Stimulated activated naive B cell treated with anti-CD40 and anti-IgM and Interleukin-4, amounts not matched to agents 10 μg/mL and 1 μg/mL and 100 μg/mL, for 72 hours (primary cell): ENCODE data around the gene SORCS2.

Experiments used
- ATAC-seq, 2 donors: fragments of 150-1000 bp; cut with Tn5 transposase; replicated peaks; 2 replicates each; pipeline ENCODE4 v1.10.0; 2021; ENCODE audit warnings: moderate library complexity in 1 of 2
- DNase-seq: peaks from one replicate; pipeline ENCODE4 v3.0.0; 2021
- H3K27ac Mint-ChIP-seq: one replicate; pipeline ENCODE4 v1.8.0; 2022; ENCODE audit warnings: mild to moderate bottlenecking, mixed read lengths
- H3K27me3 Mint-ChIP-seq, 2 donors: one replicate each; pipeline ENCODE4 v1.8.0; 2022; ENCODE audit warnings: mixed read lengths in 2 of 2
- H3K36me3 Mint-ChIP-seq, 2 donors: one replicate each; pipeline ENCODE4 v1.8.0; 2022; ENCODE audit warnings: mixed read lengths in 2 of 2, mild to moderate bottlenecking in 1 of 2
- H3K4me1 Mint-ChIP-seq, 2 donors: one replicate each; pipeline ENCODE4 v1.8.0; 2022; ENCODE audit warnings: mixed read lengths in 2 of 2, mild to moderate bottlenecking in 1 of 2
- H3K4me3 Mint-ChIP-seq, 2 donors: one replicate each; pipeline ENCODE4 v1.8.0; 2022; ENCODE audit warnings: mild to moderate bottlenecking in 2 of 2, mixed read lengths in 2 of 2, moderate library complexity in 1 of 2
- H3K9me3 Mint-ChIP-seq, 2 donors: one replicate each; pipeline ENCODE4 v1.8.0; 2022; ENCODE audit warnings: mixed read lengths in 2 of 2, mild to moderate bottlenecking in 1 of 2

SORCS2 gene

GRCh38 chr4:7757501-7758471 lies 565.4 kb downstream of the SORCS2 start:
- Mint-ChIP-seq H3K27me3 (peaks cover 13 to 15% of the 10 kb centered on the region in 2 donors), H3K4me1 (peaks cover 0 to 2% of the 10 kb centered on the region in 2 donors), H3K27ac (no peak overlapping the region), H3K9me3 (no peaks in the 10 kb centered on the region), H3K4me3 (no peak overlapping the region), H3K36me3 (no peaks in the 10 kb centered on the region)
- no peak for DNase-seq
- no peak for ATAC-seq

- Mint-ChIP-seq H3K27ac (no peak overlapping the region), H3K4me3 (no peak overlapping the region)
These were observed 566.1 kb downstream of the SORCS2 start for GRCh38 chr4:7758476-7758875.

GRCh38 chr4:7759216-7759615 lies 566.9 kb downstream of the SORCS2 start:
- peaks cover 0 to 2% of the 10 kb centered on the region in 2 donors for H3K4me1 Mint-ChIP-seq
- no peak overlapping the region for H3K4me3 Mint-ChIP-seq
- DNase-seq (no peak), ATAC-seq (no peak)
- no peaks in the 10 kb centered on the region for H3K9me3 Mint-ChIP-seq
- peaks cover 12 to 15% of the 10 kb centered on the region in 2 donors for H3K27me3 Mint-ChIP-seq
- H3K27ac Mint-ChIP-seq, result no peak overlapping the region
- no peaks in the 10 kb centered on the region for H3K36me3 Mint-ChIP-seq

More at GRCh38 chr4:7758476-7758875, 566.1 kb downstream of the SORCS2 start:
- Mint-ChIP-seq H3K27me3 (peaks cover 13 to 15% of the 10 kb centered on the region in 2 donors), H3K4me1 (peaks cover 0 to 2% of the 10 kb centered on the region in 2 donors), H3K9me3 (no peaks in the 10 kb centered on the region), H3K36me3 (no peaks in the 10 kb centered on the region)
- ATAC-seq (no peak), DNase-seq (no peak)

GRCh38 chr4:7759635-7760034 lies 567.3 kb downstream of the SORCS2 start:
- H3K4me1 Mint-ChIP-seq, result peaks cover 0 to 2% of the 10 kb centered on the region in 2 donors
- H3K27ac Mint-ChIP-seq, result no peak overlapping the region
- peaks cover 8 to 12% of the 10 kb centered on the region in 2 donors for H3K27me3 Mint-ChIP-seq
- ATAC-seq, result no peak
- H3K36me3 Mint-ChIP-seq, result no peaks in the 10 kb centered on the region
- H3K9me3 Mint-ChIP-seq, result no peaks in the 10 kb centered on the region
- DNase-seq, result no peak
- no peak overlapping the region for H3K4me3 Mint-ChIP-seq

- Mint-ChIP-seq H3K36me3 (no peaks in the 10 kb centered on the region), H3K4me1 (peaks cover 0 to 2% of the 10 kb centered on the region in 2 donors), H3K27ac (no peak overlapping the region), H3K27me3 (peaks cover 6 to 9% of the 10 kb centered on the region in 2 donors), H3K4me3 (no peak overlapping the region), H3K9me3 (no peaks in the 10 kb centered on the region)
- ATAC-seq, result no peak
- no peak for DNase-seq
These were observed 567.9 kb downstream of the SORCS2 start for GRCh38 chr4:7760228-7760627.

- H3K27me3 Mint-ChIP-seq, result peaks cover 6 to 9% of the 10 kb centered on the region in 2 donors
- H3K4me3 Mint-ChIP-seq, result no peak overlapping the region
- no peak for ATAC-seq
- no peaks in the 10 kb centered on the region for H3K36me3 Mint-ChIP-seq
- H3K9me3 Mint-ChIP-seq, result no peaks in the 10 kb centered on the region
- H3K27ac Mint-ChIP-seq, result no peak overlapping the region
- peaks cover 0 to 2% of the 10 kb centered on the region in 2 donors for H3K4me1 Mint-ChIP-seq
- DNase-seq, result no peak
These were observed 568.4 kb downstream of the SORCS2 start for GRCh38 chr4:7760706-7761105.

GRCh38 chr4:7761312-7761711 lies 569.0 kb downstream of the SORCS2 start:
- no peak for DNase-seq
- Mint-ChIP-seq H3K27me3 (peaks cover 6 to 9% of the 10 kb centered on the region in 2 donors), H3K4me3 (no peak overlapping the region), H3K4me1 (peaks cover 0 to 2% of the 10 kb centered on the region in 2 donors), H3K9me3 (no peaks in the 10 kb centered on the region), H3K36me3 (no peaks in the 10 kb centered on the region), H3K27ac (no peak overlapping the region)
- ATAC-seq, result no peak

- Mint-ChIP-seq H3K9me3 (no peaks in the 10 kb centered on the region), H3K36me3 (no peaks in the 10 kb centered on the region), H3K4me3 (no peak overlapping the region), H3K27me3 (peaks cover 6 to 9% of the 10 kb centered on the region in 2 donors), H3K4me1 (peaks cover 0 to 2% of the 10 kb centered on the region in 2 donors), H3K27ac (no peak overlapping the region)
- DNase-seq, result peak; percentile 6
- peak; percentile 69 to 82 for ATAC-seq
These were observed 569.4 kb downstream of the SORCS2 start for GRCh38 chr4:7761720-7762119.

- Mint-ChIP-seq H3K4me1 (peaks cover 0 to 2% of the 10 kb centered on the region in 2 donors), H3K27ac (no peak overlapping the region), H3K9me3 (no peaks in the 10 kb centered on the region), H3K36me3 (no peaks in the 10 kb centered on the region), H3K27me3 (peaks cover 6 to 9% of the 10 kb centered on the region in 2 donors), H3K4me3 (no peak overlapping the region)
- DNase-seq (no peak), ATAC-seq (no peak)
These were observed 570.2 kb downstream of the SORCS2 start for GRCh38 chr4:7762376-7763030.

- H3K9me3 Mint-ChIP-seq, result no peaks in the 10 kb centered on the region
- ATAC-seq, result no peak
- no peaks in the 10 kb centered on the region for H3K36me3 Mint-ChIP-seq
- peaks cover 6 to 9% of the 10 kb centered on the region in 2 donors for H3K27me3 Mint-ChIP-seq
- no peak overlapping the region for H3K27ac Mint-ChIP-seq
- H3K4me1 Mint-ChIP-seq, result peaks cover 0 to 2% of the 10 kb centered on the region in 2 donors
- DNase-seq, result no peak
- no peak overlapping the region for H3K4me3 Mint-ChIP-seq
These were observed 570.8 kb downstream of the SORCS2 start for GRCh38 chr4:7763106-7763505.

- no peak for ATAC-seq
- H3K4me3 Mint-ChIP-seq, result no peak overlapping the region
These were observed 571.5 kb downstream of the SORCS2 start for GRCh38 chr4:7763788-7764187.

GRCh38 chr4:7764466-7764865 lies 572.1 kb downstream of the SORCS2 start:
- no peak overlapping the region for H3K4me3 Mint-ChIP-seq
- H3K27ac Mint-ChIP-seq, result no peak overlapping the region
- DNase-seq (no peak), ATAC-seq (no peak)
- H3K27me3 Mint-ChIP-seq, result peaks cover 6 to 9% of the 10 kb centered on the region in 2 donors
- no peaks in the 10 kb centered on the region for H3K9me3 Mint-ChIP-seq
- no peaks in the 10 kb centered on the region for H3K36me3 Mint-ChIP-seq
- peaks cover 0 to 2% of the 10 kb centered on the region in 2 donors for H3K4me1 Mint-ChIP-seq

More at GRCh38 chr4:7763788-7764187, 571.5 kb downstream of the SORCS2 start:
- H3K4me1 Mint-ChIP-seq, result peaks cover 0 to 2% of the 10 kb centered on the region in 2 donors
- no peak overlapping the region for H3K27ac Mint-ChIP-seq
- no peaks in the 10 kb centered on the region for H3K9me3 Mint-ChIP-seq
- no peaks in the 10 kb centered on the region for H3K36me3 Mint-ChIP-seq
- H3K27me3 Mint-ChIP-seq, result peaks cover 6 to 9% of the 10 kb centered on the region in 2 donors
- DNase-seq, result no peak

GRCh38 chr4:7765666-7766065 lies 573.3 kb downstream of the SORCS2 start:
- no peak for ATAC-seq
- Mint-ChIP-seq H3K27me3 (peaks cover 8 to 18% of the 10 kb centered on the region in 2 donors), H3K4me3 (no peak overlapping the region), H3K36me3 (no peaks in the 10 kb centered on the region), H3K9me3 (no peaks in the 10 kb centered on the region), H3K27ac (no peak overlapping the region), H3K4me1 (peaks cover 0 to 2% of the 10 kb centered on the region in 2 donors)
- DNase-seq, result no peak

- Mint-ChIP-seq H3K27ac (no peak overlapping the region), H3K27me3 (peaks cover 8 to 21% of the 10 kb centered on the region in 2 donors), H3K4me3 (no peak overlapping the region), H3K36me3 (no peaks in the 10 kb centered on the region), H3K9me3 (no peaks in the 10 kb centered on the region), H3K4me1 (peaks cover 0 to 2% of the 10 kb centered on the region in 2 donors)
- ATAC-seq (no peak), DNase-seq (no peak)
These were observed 573.7 kb downstream of the SORCS2 start for GRCh38 chr4:7766086-7766485.
